Stimulated activated naive CD8-positive, alpha-beta T cell treated with anti-CD3 and anti-CD28 coated beads, Interleukin-15, amount 100 ng/mL, for 72 hours (primary cell): ENCODE measurements around the gene PXK.
A peak's percentile ranks its signal among the peaks of the same experiment; 100 is the strongest.
"Not testable (repeated sequence)": the region's sequence is repeated elsewhere in the genome, so short reads cannot be mapped to it uniquely, and the experiment has no call there.

ENCODE experiments used
- ATAC-seq: fragments of 150-1000 bp; cut with Tn5 transposase; 2 replicates; pipeline ENCODE4 v1.10.0; 2021; ENCODE audit warnings: mild to moderate bottlenecking, moderate library complexity
- DNase-seq, 2 donors: peaks; one replicate each; pipeline ENCODE4 v3.0.0; 2021 to 2022
- H3K27ac Mint-ChIP-seq, 2 donors: one replicate each; pipeline ENCODE4 v1.8.0; 2022; ENCODE audit warnings: mild to moderate bottlenecking in 2 of 2, mixed read lengths in 2 of 2, moderate library complexity in 2 of 2
- H3K27me3 Mint-ChIP-seq: one replicate; pipeline ENCODE4 v1.8.0; 2022; ENCODE audit warnings: mixed read lengths
- H3K4me1 Mint-ChIP-seq: one replicate; pipeline ENCODE4 v1.8.0; 2022; ENCODE audit warnings: mild to moderate bottlenecking, mixed read lengths
- H3K4me3 Mint-ChIP-seq, 2 donors: one replicate each; pipeline ENCODE4 v1.8.0; 2022; ENCODE audit warnings: mild to moderate bottlenecking in 2 of 2, mixed read lengths in 2 of 2, moderate library complexity in 1 of 2
- H3K9me3 Mint-ChIP-seq, 2 donors: one replicate each; pipeline ENCODE4 v1.8.0; 2022; ENCODE audit warnings: mixed read lengths in 2 of 2

PXK gene

GRCh38 chr3:58432905-58433304, 100.2 kb downstream of the PXK start:
- H3K9me3 Mint-ChIP-seq = no peaks in the 10 kb centered on the region
- no peaks in the 10 kb centered on the region for H3K27me3 Mint-ChIP-seq
- H3K4me3 Mint-ChIP-seq = peak overlapping the region; percentile 93 to 96
- peaks cover 35% of the 10 kb centered on the region for H3K4me1 Mint-ChIP-seq
- DNase-seq (no peak), ATAC-seq (no peak)
- H3K27ac Mint-ChIP-seq = peak overlapping the region; percentile 91 to 97

- ATAC-seq (peak; percentile 95), DNase-seq (peak; percentile 90 to 91)
- H3K4me1 Mint-ChIP-seq = peaks cover 35% of the 10 kb centered on the region
- no peaks in the 10 kb centered on the region for H3K9me3 Mint-ChIP-seq
- peak within 1 kb of the TSS; percentile 93 to 96 for H3K4me3 Mint-ChIP-seq
- H3K27me3 Mint-ChIP-seq = no peaks in the 10 kb centered on the region
- H3K27ac Mint-ChIP-seq = peak within 1 kb of the TSS; percentile 91 to 97
These were observed 100.9 kb downstream of the PXK start, which contains the start of gene PDHB for GRCh38 chr3:58433400-58434167. TSS of gene PDHB (minus strand) at chr3:58433832. CDS start at chr3:58433809, 23 bp downstream.

GRCh38 chr3:58434168-58434504, 101.4 kb downstream of the PXK start:
- no peak for ATAC-seq
- peak overlapping the region; percentile 93 to 96 for H3K4me3 Mint-ChIP-seq
- no peak for DNase-seq
- no peaks in the 10 kb centered on the region for H3K27me3 Mint-ChIP-seq
- H3K9me3 Mint-ChIP-seq = no peaks in the 10 kb centered on the region
- H3K4me1 Mint-ChIP-seq = peaks cover 35% of the 10 kb centered on the region
- H3K27ac Mint-ChIP-seq = no peak overlapping the region

- DNase-seq = no peak
- peaks cover 35% of the 10 kb centered on the region for H3K4me1 Mint-ChIP-seq
- H3K27ac Mint-ChIP-seq = no peak overlapping the region
- no peaks in the 10 kb centered on the region for H3K9me3 Mint-ChIP-seq
- no peaks in the 10 kb centered on the region for H3K27me3 Mint-ChIP-seq
- no peak overlapping the region for H3K4me3 Mint-ChIP-seq
- no peak for ATAC-seq
These were observed 101.8 kb downstream of the PXK start for GRCh38 chr3:58434511-58434910.

- no peaks in the 10 kb centered on the region for H3K27me3 Mint-ChIP-seq
- H3K4me3 Mint-ChIP-seq = no peak overlapping the region
- H3K27ac Mint-ChIP-seq = peak overlapping the region in 1 of 2 donors; percentile 85
- ATAC-seq (no peak), DNase-seq (no peak)
- no peaks in the 10 kb centered on the region for H3K9me3 Mint-ChIP-seq
- H3K4me1 Mint-ChIP-seq = peaks cover 35% of the 10 kb centered on the region
These were observed 102.3 kb downstream of the PXK start for GRCh38 chr3:58434990-58435389.

GRCh38 chr3:58437276-58437675, 104.6 kb downstream of the PXK start:
- H3K9me3 Mint-ChIP-seq, ATAC-seq, H3K4me3 Mint-ChIP-seq, H3K27me3 Mint-ChIP-seq, H3K27ac Mint-ChIP-seq, DNase-seq: not testable (repeated sequence)
- H3K4me1 Mint-ChIP-seq = peaks cover 27% of the 10 kb centered on the region

GRCh38 chr3:58440996-58441355, 108.3 kb downstream of the PXK start:
- DNase-seq = not testable (repeated sequence)

GRCh38 chr3:58441514-58442450, 109.1 kb downstream of the PXK start:
- no peaks in the 10 kb centered on the region for H3K4me1 Mint-ChIP-seq
- H3K9me3 Mint-ChIP-seq = no peaks in the 10 kb centered on the region
- DNase-seq (no peak), ATAC-seq (no peak)
- H3K27me3 Mint-ChIP-seq = no peaks in the 10 kb centered on the region
- H3K27ac Mint-ChIP-seq = peak overlapping the region in 1 of 2 donors; percentile 59
- no peak overlapping the region for H3K4me3 Mint-ChIP-seq

More at GRCh38 chr3:58440996-58441355, 108.3 kb downstream of the PXK start:
- H3K27me3 Mint-ChIP-seq, H3K4me1 Mint-ChIP-seq, H3K27ac Mint-ChIP-seq, H3K9me3 Mint-ChIP-seq, H3K4me3 Mint-ChIP-seq, ATAC-seq: not testable (repeated sequence)

- Mint-ChIP-seq H3K4me1 (peaks cover 6% of the 10 kb centered on the region), H3K4me3 (no peak overlapping the region), H3K27ac (no peak overlapping the region), H3K9me3 (peaks cover 16 to 22% of the 10 kb centered on the region in 2 donors), H3K27me3 (no peaks in the 10 kb centered on the region)
- no peak for ATAC-seq
- DNase-seq = no peak
These were observed 119.5 kb downstream of the PXK start for GRCh38 chr3:58452176-58452575.

- Mint-ChIP-seq H3K4me1 (peaks cover 15% of the 10 kb centered on the region), H3K9me3 (peaks cover 5 to 15% of the 10 kb centered on the region in 2 donors), H3K27ac (no peak overlapping the region), H3K4me3 (no peak overlapping the region), H3K27me3 (peaks cover 8% of the 10 kb centered on the region)
- DNase-seq (no peak), ATAC-seq (no peak)
These were observed 126.5 kb downstream of the PXK start for GRCh38 chr3:58459160-58459559.

GRCh38 chr3:58462829-58463180, 130.1 kb downstream of the PXK start:
- no peak for DNase-seq
- peaks cover 21% of the 10 kb centered on the region for H3K4me1 Mint-ChIP-seq
- H3K4me3 Mint-ChIP-seq = no peak overlapping the region
- peaks cover 8% of the 10 kb centered on the region for H3K27me3 Mint-ChIP-seq
- no peak for ATAC-seq
- no peaks in the 10 kb centered on the region for H3K9me3 Mint-ChIP-seq
- no peak overlapping the region for H3K27ac Mint-ChIP-seq

- H3K27me3 Mint-ChIP-seq = peaks cover 8% of the 10 kb centered on the region
- H3K27ac Mint-ChIP-seq = no peak overlapping the region
- ATAC-seq (peak; percentile 99), DNase-seq (peak; percentile 73 to 86)
- peak overlapping the region; percentile 12 to 37 for H3K4me3 Mint-ChIP-seq
- H3K9me3 Mint-ChIP-seq = no peaks in the 10 kb centered on the region
- peaks cover 21% of the 10 kb centered on the region for H3K4me1 Mint-ChIP-seq
These were observed 130.7 kb downstream of the PXK start for GRCh38 chr3:58463181-58463941.

- peaks cover 8% of the 10 kb centered on the region for H3K27me3 Mint-ChIP-seq
- no peak overlapping the region for H3K27ac Mint-ChIP-seq
- H3K9me3 Mint-ChIP-seq = no peaks in the 10 kb centered on the region
- H3K4me1 Mint-ChIP-seq = peaks cover 21% of the 10 kb centered on the region
- ATAC-seq (no peak), DNase-seq (no peak)
- H3K4me3 Mint-ChIP-seq = peak overlapping the region; percentile 12 to 37
These were observed 131.2 kb downstream of the PXK start for GRCh38 chr3:58463942-58464271.

- no peak overlapping the region for H3K4me3 Mint-ChIP-seq
- peak; percentile 5 to 24 for DNase-seq
- H3K27ac Mint-ChIP-seq = no peak overlapping the region
- H3K9me3 Mint-ChIP-seq = no peaks in the 10 kb centered on the region
- H3K4me1 Mint-ChIP-seq = peaks cover 21% of the 10 kb centered on the region
- peak; percentile 43 for ATAC-seq
- peaks cover 8% of the 10 kb centered on the region for H3K27me3 Mint-ChIP-seq
These were observed 132.2 kb downstream of the PXK start for GRCh38 chr3:58464866-58465265.

- H3K4me3 Mint-ChIP-seq = no peak overlapping the region
- H3K4me1 Mint-ChIP-seq = peaks cover 39% of the 10 kb centered on the region
- no peak for DNase-seq
- no peaks in the 10 kb centered on the region for H3K9me3 Mint-ChIP-seq
- ATAC-seq = no peak
- H3K27me3 Mint-ChIP-seq = peaks cover 8% of the 10 kb centered on the region
- no peak overlapping the region for H3K27ac Mint-ChIP-seq
These were observed 134.3 kb downstream of the PXK start for GRCh38 chr3:58466899-58467563.
